Measurements from ENCODE around the gene BCL2L13. TPM values are rescaled to one million over a fixed set of nuclear protein-coding genes. Genes with fewer than 3 reads are reported as not detected.

The BCL2L13 gene
- total and polyA plus RNA-seq, 3 donors from 2014 or later = 60.1 to 80.2 (median 74.1) TPM

- no peak for TF ChIP-seq POLR2A (IDR thresholded peaks at IDR 0.05)
- TF ChIP-seq CTCF (IDR thresholded peaks at IDR 0.05) = no peak
- Histone ChIP-seq H3K4me1 (peaks cover 5% of the 10 kb centered on the region), H3K27me3 (no peaks in the 10 kb centered on the region), H3K4me3 (peak within 1 kb of the TSS; percentile 64 to 73), H3K27ac (peak within 1 kb of the TSS; percentile 15 to 61), H3K36me3 (ENCODE audit: low read depth, missing control alignments) (no peaks in the 10 kb centered on the region), H3K9me3 (no peaks in the 10 kb centered on the region)
- intact Hi-C loops (cut with DNase I; ENCODE audit: low total_unique reads) = no loop called here
- WGBS, 2 donors = 0 to 1% methylated on average over 3 to 46 of the region's 64 CpGs
- DNase-seq = no peak
Measured at GRCh38 chr22:17774206-17774925, 135.8 kb downstream of the BCL2L13 start, which contains the start of gene BID. Gene BID (minus strand): TSS chr22:17774469. CDS start chr22:17750116, 24,353 bp downstream.

- no peak overlapping the region for H3K27ac ChIP-seq
- 55 to 73% methylated on average over 27 of the region's 27 CpGs for WGBS, 2 donors
Measured at GRCh38 chr22:17774926-17775685, 136.5 kb downstream of the BCL2L13 start.

GRCh38 chr22:17775781-17776465 is 137.4 kb downstream of the BCL2L13 start:
- TF ChIP-seq POLR2A (IDR thresholded peaks at IDR 0.05) = no peak
- TF ChIP-seq CTCF (IDR thresholded peaks at IDR 0.05) = no peak
- WGBS, 2 donors = 87 to 90% methylated on average over 10 of the region's 10 CpGs
- H3K27me3 ChIP-seq = no peaks in the 10 kb centered on the region
- H3K36me3 ChIP-seq (ENCODE audit: low read depth, missing control alignments) = no peaks in the 10 kb centered on the region
- H3K27ac ChIP-seq = no peak overlapping the region
- no peak for DNase-seq
- H3K4me1 ChIP-seq = peaks cover 5% of the 10 kb centered on the region
- no peaks in the 10 kb centered on the region for H3K9me3 ChIP-seq
- no peak overlapping the region for H3K4me3 ChIP-seq
- intact Hi-C loops (cut with DNase I; ENCODE audit: low total_unique reads) = no loop called here

More at GRCh38 chr22:17774926-17775685, 136.5 kb downstream of the BCL2L13 start:
- no peaks in the 10 kb centered on the region for H3K36me3 ChIP-seq (ENCODE audit: low read depth, missing control alignments)
- no peak overlapping the region for H3K4me3 ChIP-seq
- DNase-seq = no peak
- TF ChIP-seq CTCF (IDR thresholded peaks at IDR 0.05) = no peak
- no peak for TF ChIP-seq POLR2A (IDR thresholded peaks at IDR 0.05)
- no peaks in the 10 kb centered on the region for H3K9me3 ChIP-seq
- intact Hi-C loops (cut with DNase I; ENCODE audit: low total_unique reads) = no loop called here
- H3K4me1 ChIP-seq = peaks cover 5% of the 10 kb centered on the region
- no peaks in the 10 kb centered on the region for H3K27me3 ChIP-seq

- no peaks in the 10 kb centered on the region for H3K27me3 ChIP-seq
- H3K9me3 ChIP-seq = no peaks in the 10 kb centered on the region
- intact Hi-C loops (cut with DNase I; ENCODE audit: low total_unique reads) = no loop called here
- no peaks in the 10 kb centered on the region for H3K36me3 ChIP-seq (ENCODE audit: low read depth, missing control alignments)
- no peak for TF ChIP-seq CTCF (IDR thresholded peaks at IDR 0.05)
- no peak for DNase-seq
- no peak overlapping the region for H3K4me3 ChIP-seq
- H3K4me1 ChIP-seq = peaks cover 5% of the 10 kb centered on the region
- peak overlapping the region in 1 of 2 donors; percentile 36 for H3K27ac ChIP-seq
- 73 to 76% methylated on average over 25 to 27 of the region's 27 CpGs for WGBS, 2 donors
Measured at GRCh38 chr22:17777005-17777716, 138.6 kb downstream of the BCL2L13 start.
